Ishikawa (cell line): ENCODE data around the gene AP4M1.

ENCODE experiments used
- CEBPB ChIP-seq: IDR thresholded peaks from 2 replicates; pipeline ENCODE4 v1.6.1; 2012
- CREB1 ChIP-seq: IDR thresholded peaks from 2 replicates; pipeline ENCODE4 v1.6.1; 2012; ENCODE audit warnings: low read depth
- EGR1 ChIP-seq: IDR thresholded peaks from 2 replicates; pipeline ENCODE4 v1.6.1; 2012
- EP300 ChIP-seq: IDR thresholded peaks from 2 replicates; pipeline ENCODE4 v1.6.1; 2012; ENCODE audit warnings: borderline replicate concordance
- FOXM1 ChIP-seq: IDR thresholded peaks from 2 replicates; pipeline ENCODE4 v1.6.1; 2012; ENCODE audit warnings: low read depth, borderline replicate concordance
- MAX ChIP-seq: IDR thresholded peaks from 2 replicates; pipeline ENCODE4 v1.6.1; 2012
- NFIC ChIP-seq: IDR thresholded peaks from 2 replicates; pipeline ENCODE4 v1.6.1; 2012
- RAD21 ChIP-seq: IDR thresholded peaks from 2 replicates; pipeline ENCODE4 v1.6.1; 2012; ENCODE audit warnings: low read depth
- REST ChIP-seq: IDR thresholded peaks from 2 replicates; pipeline ENCODE4 v1.6.1; 2012; ENCODE audit warnings: low read depth, mild to moderate bottlenecking
- TAF1 ChIP-seq: IDR thresholded peaks from 2 replicates; pipeline ENCODE4 v1.6.1; 2012; ENCODE audit warnings: low read depth, mild to moderate bottlenecking
- TCF12 ChIP-seq: IDR thresholded peaks from 2 replicates; pipeline ENCODE4 v1.6.1; 2012; ENCODE audit warnings: low read depth
- TEAD4 ChIP-seq: IDR thresholded peaks from 2 replicates; pipeline ENCODE4 v1.6.1; 2012
- USF1 ChIP-seq: IDR thresholded peaks from 2 replicates; pipeline ENCODE4 v1.6.1; 2012
- YY1 ChIP-seq: IDR thresholded peaks from 2 replicates; pipeline ENCODE4 v1.6.1; 2012; ENCODE audit warnings: low read depth
- ZBTB7A ChIP-seq: IDR thresholded peaks from 2 replicates; pipeline ENCODE4 v1.6.1; 2012; ENCODE audit warnings: low read depth

The AP4M1 gene

GRCh38 chr7:100077205-100077604 lies 24.2 kb upstream of the AP4M1 start:
- TF ChIP-seq YY1 (no peak), EP300 (no peak), CREB1 (no peak), TAF1 (no peak), TCF12 (no peak), REST (no peak), RAD21 (no peak), CEBPB (no peak), MAX (no peak), TEAD4 (no peak), ZBTB7A (no peak), FOXM1 (no peak), EGR1 (no peak), USF1 (no peak), NFIC (no peak)

- TF ChIP-seq CREB1 (no peak), REST (no peak), FOXM1 (no peak), CEBPB (no peak), YY1 (no peak), NFIC (no peak), USF1 (no peak)
These were observed 22.4 kb upstream of the AP4M1 start for GRCh38 chr7:100079024-100079560.

GRCh38 chr7:100080907-100081534 lies 20.4 kb upstream of the AP4M1 start:
- TF ChIP-seq EGR1 (no peak), FOXM1 (no peak), YY1 (no peak), CREB1 (no peak), ZBTB7A (no peak), EP300 (no peak), CEBPB (no peak), TEAD4 (no peak), MAX (no peak), REST (no peak), USF1 (no peak), RAD21 (no peak), NFIC (no peak), TCF12 (no peak)

- no peak for TF ChIP-seq CEBPB
- 0 out of 2 replicates have a peak, but pooled peaks have one; percentile 19 for TF ChIP-seq YY1
- peak; percentile 98 for TF ChIP-seq MAX
- no peak for TF ChIP-seq NFIC
- TF ChIP-seq FOXM1, result no peak
- no peak for TF ChIP-seq REST
- TF ChIP-seq EP300, result peak; percentile 27; the same call in 1 of the 2 replicates
- TF ChIP-seq USF1, result peak; percentile 35
- TF ChIP-seq EGR1, result peak; percentile 76
- peak; percentile 67 for TF ChIP-seq TAF1
- TF ChIP-seq TCF12, result no peak; the same call in 1 of the 2 replicates
- no peak for TF ChIP-seq TEAD4
- peak; percentile 74 for TF ChIP-seq RAD21
- 0 out of 2 replicates have a peak, but pooled peaks have one; percentile 60 for TF ChIP-seq ZBTB7A
- TF ChIP-seq CREB1, result peak; percentile 56; the same call in 1 of the 2 replicates
These were observed 19.8 kb upstream of the AP4M1 start, which contains the start of gene ZNF3 for GRCh38 chr7:100081535-100082102. Gene ZNF3, minus strand, starts transcription at chr7:100081723. Its CDS starts 4,366 bp downstream, at chr7:100077357.
